HepG2 (cell line): ENCODE results near the gene TMC2. TPM values are rescaled to one million over a fixed set of nuclear protein-coding genes. Genes with fewer than 3 reads are reported as not detected.

Experiments used
- FLYWCH1 ChIP-seq: sonication (generic); formaldehyde crosslinking; IDR thresholded peaks from 2 replicates; pipeline ENCODE4 v1.8.1; 2023; ENCODE audit warnings: mild to moderate bottlenecking, missing genetic modification reagents
- FOSL1 ChIP-seq: sonication (generic); formaldehyde crosslinking; IDR thresholded peaks from 2 replicates; pipeline ENCODE4 v1.9.0; 2021; ENCODE audit warnings: missing genetic modification reagents, borderline replicate concordance
- GABPA ChIP-seq, 2 experiments: IDR thresholded peaks; 2 replicates each; pipeline ENCODE4 v1.6.1; 2011 to 2016; ENCODE audit warnings: low read depth in 2 of 2, low read length in 1 of 2, missing biosample characterization in 1 of 2, missing genetic modification characterization in 1 of 2
- HOXA7 ChIP-seq: sonication (generic); formaldehyde crosslinking; IDR thresholded peaks from 2 replicates; pipeline ENCODE4 v1.8.1; 2022; ENCODE audit warnings: mild to moderate bottlenecking, missing genetic modification reagents, moderate library complexity
- IRF9 ChIP-seq: sonication (generic); formaldehyde crosslinking; IDR thresholded peaks from 2 replicates; pipeline ENCODE4 v1.8.0; 2022; ENCODE audit warnings: missing genetic modification reagents, mild to moderate bottlenecking, borderline replicate concordance
- MIER3 ChIP-seq: IDR thresholded peaks from 2 replicates; pipeline ENCODE4 v1.6.1; 2016; ENCODE audit warnings: missing compliant biosample characterization, borderline replicate concordance
- NFAT5 ChIP-seq: sonication (generic); formaldehyde crosslinking; IDR thresholded peaks from 2 replicates; pipeline ENCODE4 v1.4.0; 2020; ENCODE audit warnings: missing genetic modification reagents
- SNAPC2 ChIP-seq: sonication (generic); formaldehyde crosslinking; IDR thresholded peaks from 2 replicates; pipeline ENCODE4 v1.8.1; 2022; ENCODE audit warnings: mild to moderate bottlenecking, missing genetic modification reagents
- USF2 ChIP-seq, 2 experiments: sonication (generic) in 1 of 2; formaldehyde crosslinking in 1 of 2; IDR thresholded peaks; 2 replicates each; pipeline versions ENCODE4 v1.5.1 to v1.6.1; 2011 to 2020; ENCODE audit warnings: borderline replicate concordance in 1 of 2, low read depth in 1 of 2, low read length in 1 of 2, mild to moderate bottlenecking in 1 of 2, missing genetic modification reagents in 1 of 2, moderate library complexity in 1 of 2
- ZMYM2 ChIP-seq: sonication (generic); formaldehyde crosslinking; IDR thresholded peaks from 2 replicates; pipeline ENCODE4 v1.8.0; 2022; ENCODE audit warnings: mild to moderate bottlenecking, missing genetic modification reagents
- ZNF383 ChIP-seq: sonication (generic); formaldehyde crosslinking; IDR thresholded peaks from 2 replicates; pipeline ENCODE4 v1.4.0; 2020; ENCODE audit warnings: missing genetic modification reagents, mild to moderate bottlenecking, borderline replicate concordance
- ZNF460 ChIP-seq: sonication (generic); formaldehyde crosslinking; IDR thresholded peaks from 2 replicates; pipeline ENCODE4 v1.5.1; 2020; ENCODE audit warnings: missing genetic modification reagents, mild to moderate bottlenecking, borderline replicate concordance
- ZNF556 ChIP-seq: sonication (generic); formaldehyde crosslinking; IDR thresholded peaks from 2 replicates; pipeline ENCODE4 v1.4.0; 2020; ENCODE audit warnings: mild to moderate bottlenecking, missing genetic modification reagents, borderline replicate concordance
- ZNF607 ChIP-seq: sonication (generic); formaldehyde crosslinking; IDR thresholded peaks from 2 replicates; pipeline ENCODE4 v1.5.1; 2020; ENCODE audit warnings: missing genetic modification reagents, mild to moderate bottlenecking, borderline replicate concordance
- ZSCAN22 ChIP-seq: sonication (generic); formaldehyde crosslinking; IDR thresholded peaks from 2 replicates; pipeline ENCODE4 v1.4.0; 2020; ENCODE audit warnings: mild to moderate bottlenecking, missing genetic modification reagents
- polyA plus RNA-seq, 8 experiments: library from polyadenylated mRNA; depleted of rRNA in 3 of 8; stranded (reverse) in 7 of 8; unstranded in 1 of 8; fragments of >200 nt; fragmentation: Illumina TruSeq in 4 of 8; extraction: Trizol in 4 of 8; gene quantifications; 2 replicates each; pipeline versions ENCODE4 v1.2.1 to v1.2.3, GENCODE V29; 2011 to 2016; ENCODE audit warnings: low read depth in 4 of 8, missing spikeins in 1 of 8, mixed read lengths in 1 of 8; ENCODE audit not compliant: insufficient read depth in 1 of 8
- total RNA-seq, 5 experiments: library from RNA; depleted of rRNA; stranded (reverse); fragments of >200 nt; fragmentation: Illumina TruSeq; extraction: Trizol; gene quantifications; 2 replicates each; pipeline ENCODE4 v1.2.3, GENCODE V29; 2016; ENCODE audit warnings: low read depth in 1 of 5
- TF ChIP-seq, protein P1 (sequence below): sonication (generic); formaldehyde crosslinking; IDR thresholded peaks from 2 replicates; pipeline ENCODE4 v1.5.0; 2020; ENCODE audit warnings: mild to moderate bottlenecking, missing genetic modification reagents

The TMC2 gene
- total and polyA plus RNA-seq, 2 of the 13 experiments (the other 11 are each of a cell fraction or from before 2014, with no cell fraction given) = not detected

DNA sequence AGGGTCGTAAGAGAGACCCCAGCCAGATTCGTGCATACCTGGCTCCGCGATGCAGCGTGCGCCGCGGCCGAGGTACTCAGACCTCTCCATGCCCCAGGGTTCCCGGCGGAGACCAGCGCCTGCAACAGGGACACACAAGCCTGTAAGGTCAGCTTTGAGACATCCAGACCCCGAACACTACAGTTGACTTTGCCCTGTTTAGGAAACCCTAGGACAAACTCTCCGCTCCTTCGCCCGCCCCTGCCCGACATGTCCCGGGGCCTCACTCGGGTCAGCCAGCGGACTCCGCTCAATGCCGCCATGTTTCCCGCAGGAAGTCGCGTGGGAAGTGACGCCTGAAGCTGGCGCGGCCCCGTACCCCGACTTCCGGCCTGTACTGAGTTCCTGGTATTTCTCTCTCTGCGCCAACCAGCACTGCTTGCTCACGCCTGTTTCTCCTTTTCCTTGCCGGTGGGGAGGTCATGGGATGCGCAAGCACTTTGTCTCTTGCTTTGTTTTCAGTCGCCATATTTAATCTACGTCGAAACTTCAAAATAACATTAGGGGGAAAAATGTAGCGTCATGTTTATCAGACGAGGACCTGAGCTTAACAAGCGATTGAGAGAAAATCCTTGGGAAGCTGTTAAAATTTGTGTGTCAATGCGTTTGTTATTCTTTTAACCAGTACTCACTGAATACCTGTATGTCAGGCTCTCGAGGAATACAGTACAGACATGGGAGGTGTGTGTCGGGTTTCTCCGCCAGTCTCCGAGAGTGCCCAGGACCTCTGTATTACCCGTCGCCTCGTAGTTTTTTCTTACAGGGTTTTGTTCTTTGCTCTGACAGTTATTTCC is 127.7 kb downstream of the TMC2 start, which contains the start of gene IDH3B (continued):
- no peak for TF ChIP-seq USF2 (IDR thresholded peaks at IDR 0.05; ENCODE audit: low read depth, low read length)
- no peak for TF ChIP-seq USF2 (CRISPR knock-in tag; IDR thresholded peaks at IDR 0.05; ENCODE audit: borderline replicate concordance)
- TF ChIP-seq ZNF460 (CRISPR knock-in tag) = no peak; the same call in 1 of the 2 replicates
- no peak for TF ChIP-seq ZNF383 (CRISPR knock-in tag)
- TF ChIP-seq ZNF556 (CRISPR knock-in tag) = peak; percentile 94; the same call in 1 of the 2 replicates
- TF ChIP-seq MIER3 (CRISPR knock-in tag) = peak; percentile 90; the same call in 1 of the 2 replicates
- TF ChIP-seq NFAT5 (CRISPR knock-in tag) = peak; percentile 88
- TF ChIP-seq ZNF607 (CRISPR knock-in tag) = peak; percentile 63; the same call in 1 of the 2 replicates
- peak; percentile 80; the same call in 1 of the 2 replicates for TF ChIP-seq SNAPC2
- TF ChIP-seq GABPA (IDR thresholded peaks at IDR 0.05; ENCODE audit: low read depth, low read length) = peak; percentile 98
- peak; percentile 100 for TF ChIP-seq GABPA (CRISPR knock-in tag; IDR thresholded peaks at IDR 0.05; ENCODE audit: low read depth)
- peak; percentile 23; the same call in 1 of the 2 replicates for TF ChIP-seq ZSCAN22
- TF ChIP-seq FOSL1 = no peak
- TF ChIP-seq HOXA7 (CRISPR knock-in tag) = no peak
- TF ChIP-seq, protein P1, sequence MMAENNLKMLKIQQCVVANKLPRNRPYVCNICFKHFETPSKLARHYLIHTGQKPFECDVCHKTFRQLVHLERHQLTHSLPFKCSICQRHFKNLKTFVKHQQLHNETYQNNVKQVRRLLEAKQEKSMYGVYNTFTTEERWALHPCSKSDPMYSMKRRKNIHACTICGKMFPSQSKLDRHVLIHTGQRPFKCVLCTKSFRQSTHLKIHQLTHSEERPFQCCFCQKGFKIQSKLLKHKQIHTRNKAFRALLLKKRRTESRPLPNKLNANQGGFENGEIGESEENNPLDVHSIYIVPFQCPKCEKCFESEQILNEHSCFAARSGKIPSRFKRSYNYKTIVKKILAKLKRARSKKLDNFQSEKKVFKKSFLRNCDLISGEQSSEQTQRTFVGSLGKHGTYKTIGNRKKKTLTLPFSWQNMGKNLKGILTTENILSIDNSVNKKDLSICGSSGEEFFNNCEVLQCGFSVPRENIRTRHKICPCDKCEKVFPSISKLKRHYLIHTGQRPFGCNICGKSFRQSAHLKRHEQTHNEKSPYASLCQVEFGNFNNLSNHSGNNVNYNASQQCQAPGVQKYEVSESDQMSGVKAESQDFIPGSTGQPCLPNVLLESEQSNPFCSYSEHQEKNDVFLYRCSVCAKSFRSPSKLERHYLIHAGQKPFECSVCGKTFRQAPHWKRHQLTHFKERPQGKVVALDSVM (CRISPR knock-in tag) = peak; percentile 81
- peak; percentile 36; the same call in 1 of the 2 replicates for TF ChIP-seq ZMYM2 (CRISPR knock-in tag)
- peak; percentile 92 for TF ChIP-seq IRF9
- TF ChIP-seq FLYWCH1 (CRISPR knock-in tag) = 0 out of 2 replicates have a peak, but pooled peaks have one; percentile 24
